Measurements from ENCODE around the gene ZNF415.

GRCh38 chr19:53158119-53158656 is 25.5 kb upstream of the ZNF415 start:
- no peak for TF ChIP-seq CTCF (conservative IDR thresholded peaks at IDR 0.05; ENCODE audit: low read depth, low read length)
- TF ChIP-seq EZH2phosphoT487 (IDR thresholded peaks at IDR 0.05; ENCODE audit: borderline replicate concordance, low read length): no peak
- no peak for TF ChIP-seq EZH2 (IDR thresholded peaks at IDR 0.05; ENCODE audit: low read length, unreplicated experiment)

All from PC-3 (cell line).